Kidney (tissue), 14 donors: ENCODE results near the gene PLEKHA6. TPM values are rescaled to one million over a fixed set of nuclear protein-coding genes. Genes with fewer than 3 reads are reported as not detected.
A peak's percentile ranks its signal among the peaks of the same experiment; 100 is the strongest.

Experiments used
- DNase-seq, 5 donors: peaks; one replicate each; pipeline ENCODE4 v3.0.0-alpha.2; 2013 to 2020
- FAIRE-seq: peaks from 2 replicates; lab custom pipeline; 2012; peaks lifted over from hg19 to GRCh38; lab: Jason Lieb, UNC
- H3K27ac ChIP-seq, 2 donors: one replicate each; pipeline ENCODE4 v1.7.0; 2013; ENCODE audit warnings: low read depth in 2 of 2, low read length in 2 of 2, inconsistent platforms in 1 of 2
- H3K27me3 ChIP-seq: one replicate; pipeline ENCODE4 v1.7.1; 2013; ENCODE audit warnings: low read length, inconsistent platforms; ENCODE audit not compliant: control insufficient read depth, insufficient read depth
- H3K36me3 ChIP-seq, 3 donors: one replicate each; pipeline versions ENCODE4 v1.7.0 to v1.7.1; 2013; ENCODE audit warnings: low read length in 3 of 3, control low read depth in 1 of 3, inconsistent platforms in 1 of 3; ENCODE audit not compliant: insufficient read depth in 3 of 3, control insufficient read depth in 2 of 3
- H3K4me1 ChIP-seq, 3 donors: one replicate each; pipeline versions ENCODE4 v1.7.0 to v1.7.1; 2013; ENCODE audit warnings: low read length in 3 of 3, inconsistent platforms in 1 of 3, low read depth in 1 of 3; ENCODE audit not compliant: control insufficient read depth in 2 of 3, insufficient read depth in 2 of 3
- H3K4me3 ChIP-seq, 3 donors: one replicate each; pipeline versions ENCODE4 v1.7.0 to v1.8.1; 2013; ENCODE audit warnings: low read length in 3 of 3, control low read depth in 1 of 3, inconsistent platforms in 1 of 3
- H3K9ac ChIP-seq, 3 donors: one replicate each; pipeline versions ENCODE4 v1.7.0 to v1.7.1; 2013; ENCODE audit warnings: low read length in 3 of 3, control low read depth in 1 of 3, inconsistent platforms in 1 of 3
- H3K9me3 ChIP-seq, 3 donors: one replicate each; pipeline versions ENCODE4 v1.7.0 to v1.7.1; 2013; ENCODE audit warnings: low read length in 3 of 3, control low read depth in 1 of 3, inconsistent platforms in 1 of 3; ENCODE audit not compliant: control insufficient read depth in 2 of 3, insufficient read depth in 1 of 3
- CTCF ChIP-seq: IDR thresholded peaks from 3 replicates; pipeline ENCODE4 v1.5.1; 2012; ENCODE audit warnings: mild to moderate bottlenecking, moderate library complexity, borderline replicate concordance; ENCODE audit not compliant: insufficient read depth; ENCODE audit errors: extremely low read depth
- intact Hi-C: fragments of 100-400 bp; cut with DNase I; formaldehyde crosslinking; loops from one replicate; pipeline ENCODE4 v1.11.1; 2022
- polyA plus RNA-seq: library from polyadenylated mRNA; stranded (reverse); fragments of 350-450 nt; fragmentation: Illumina TruSeq; extraction: RNeasy Lipid Tissue Mini Kit (QIAGEN cat#74804); gene quantifications from one replicate; pipeline ENCODE4 v1.2.3, GENCODE V29; 2014; ENCODE audit warnings: low read depth, low replicate concordance; ENCODE audit not compliant: insufficient read depth
- total RNA-seq: library from RNA; stranded (reverse); fragmentation: NEBNext Ultra II Directional; extraction: Animal tissue kit (Norgen Biotek cat#: 25700); gene quantifications from one replicate; pipeline ENCODE4 v1.2.1, GENCODE V29; 2021
- donor health status: control.
- donor health status: control.
- donor health status: control.
- donor health status: control.
- donor health status: control.
- donor health status: DM: yes; HTN: yes; CAD: no.
- donor health status: Normal renal cell carcinoma (clear cell type).

Gene PLEKHA6
- total and polyA plus RNA-seq, 2 donors from 2014 or later = 17.5 to 65.1 TPM

DNA sequence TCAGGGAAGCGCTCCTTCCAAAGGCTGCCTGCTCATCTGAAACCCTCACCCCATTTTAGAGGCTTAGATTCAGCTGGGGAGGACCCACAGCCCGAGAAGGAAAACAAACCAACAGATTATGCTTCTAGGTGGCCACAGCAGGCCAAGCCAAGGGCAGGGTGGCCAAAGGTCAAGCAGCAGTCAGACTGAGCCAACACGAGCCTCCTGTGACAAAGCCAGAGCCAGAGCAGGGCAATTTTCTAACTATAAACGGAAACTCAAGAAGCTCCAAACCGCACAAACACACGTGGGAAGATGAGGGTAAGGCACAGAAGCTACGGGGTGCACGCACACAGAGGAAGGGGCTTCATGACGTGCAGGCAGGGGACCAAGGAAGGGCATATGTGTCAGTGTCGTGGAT, 64.1 kb downstream of the PLEKHA6 start:
- DNase-seq = no peak
- TF ChIP-seq CTCF = no peak
- no peaks in the 10 kb centered on the region for H3K36me3 ChIP-seq
- no peaks in the 10 kb centered on the region for H3K9me3 ChIP-seq
- H3K27me3 ChIP-seq = no peaks in the 10 kb centered on the region
- intact Hi-C loops = no loop called here
- no peak for FAIRE-seq
- H3K4me1 ChIP-seq = peaks cover 2 to 25% (median 17%) of the 10 kb centered on the region in 3 donors
- peak overlapping the region in 1 of 2 donors; percentile 18 for H3K27ac ChIP-seq
- peak overlapping the region in 1 of 3 donors; percentile 1 for H3K9ac ChIP-seq
- no peak overlapping the region for H3K4me3 ChIP-seq

DNA sequence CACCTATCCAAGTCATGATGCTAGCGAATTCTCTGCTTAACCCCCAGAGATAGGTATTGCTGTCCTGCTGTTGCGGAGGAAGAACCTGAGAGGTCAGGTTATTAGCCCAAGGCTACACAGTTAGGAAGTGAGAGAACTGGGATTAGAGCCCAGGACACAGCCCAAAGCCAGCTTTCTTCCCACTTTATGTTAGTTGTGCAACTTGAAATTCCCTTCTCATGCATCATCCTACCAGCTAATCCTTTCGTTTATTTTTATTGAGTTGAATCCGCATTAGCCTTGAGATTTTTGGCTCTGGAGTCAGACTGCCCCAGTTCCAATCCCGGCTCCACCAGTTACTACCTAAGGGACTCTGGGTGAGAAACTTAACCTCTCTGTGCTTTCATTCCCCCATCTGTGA, 65.4 kb downstream of the PLEKHA6 start:
- no peak for FAIRE-seq
- no peak for DNase-seq
- Histone ChIP-seq H3K27me3 (no peaks in the 10 kb centered on the region), H3K4me1 (peaks cover 2 to 21% (median 16%) of the 10 kb centered on the region in 3 donors), H3K36me3 (no peaks in the 10 kb centered on the region), H3K9ac (no peak overlapping the region), H3K9me3 (no peaks in the 10 kb centered on the region), H3K27ac (peak overlapping the region in 1 of 2 donors; percentile 57), H3K4me3 (no peak overlapping the region)
- no peak for TF ChIP-seq CTCF
- intact Hi-C loops = no loop called here

- no peak for FAIRE-seq
- no peak for TF ChIP-seq CTCF
Observed at GRCh38 chr1:204293605-204294337, 66.0 kb downstream of the PLEKHA6 start.

More at GRCh38 chr1:204293605-204294337, 66.0 kb downstream of the PLEKHA6 start:
- no peak overlapping the region for H3K4me3 ChIP-seq
- DNase-seq = peak in 1 of 5 donors; percentile 58
- H3K27me3 ChIP-seq = no peaks in the 10 kb centered on the region
- H3K27ac ChIP-seq = peak overlapping the region in 1 of 2 donors; percentile 57
- H3K9me3 ChIP-seq = no peaks in the 10 kb centered on the region
- H3K9ac ChIP-seq = no peak overlapping the region
- intact Hi-C loops = no loop called here
- H3K4me1 ChIP-seq = peaks cover 2 to 21% (median 15%) of the 10 kb centered on the region in 3 donors
- H3K36me3 ChIP-seq = no peaks in the 10 kb centered on the region
